Vagina (tissue), 2 donors: ENCODE measurements around the gene BHLHE41. TPM values are rescaled to one million over a fixed set of nuclear protein-coding genes. Genes with fewer than 3 reads are reported as not detected.
A peak's percentile ranks its signal among the peaks of the same experiment; 100 is the strongest.

ENCODE experiments used
- DNase-seq, 2 donors: peaks; one replicate each; pipeline ENCODE4 v3.0.0-alpha.2; 2017; ENCODE audit errors: extremely low spot score in 2 of 2
- H3K27ac ChIP-seq: fragments of 200-600 bp; sonication (generic); one replicate; pipeline ENCODE4 v1.5.1; 2019
- H3K27me3 ChIP-seq: fragments of 200-600 bp; sonication (generic); one replicate; pipeline ENCODE4 v1.5.1; 2019
- H3K36me3 ChIP-seq, 2 donors: fragments of 200-600 bp; sonication (generic); one replicate each; pipeline ENCODE4 v1.5.1; 2017 to 2019
- H3K4me1 ChIP-seq: fragments of 200-600 bp; sonication (generic); one replicate; pipeline ENCODE4 v1.5.1; 2019
- H3K4me3 ChIP-seq, 2 donors: fragments of 200-600 bp; sonication (generic); 1 replicate in 1 of 2; 2 replicates in 1 of 2; pipeline ENCODE4 v1.5.1; 2016 to 2019
- H3K9me3 ChIP-seq: fragments of 200-600 bp; sonication (generic); one replicate; pipeline ENCODE4 v1.5.1; 2019
- POLR2A ChIP-seq, 2 donors: fragments of 450-650 bp; IDR thresholded peaks; one replicate each; pipeline ENCODE4 v1.6.1; 2017; ENCODE audit warnings: antibody characterized with exemption in 2 of 2, mild to moderate bottlenecking in 2 of 2, moderate library complexity in 2 of 2
- POLR2AphosphoS5 ChIP-seq, 2 donors: sonication (generic); formaldehyde crosslinking; IDR thresholded peaks; one replicate each; pipeline ENCODE4 v1.9.0; 2017; ENCODE audit warnings: antibody characterized with exemption in 2 of 2, mild to moderate bottlenecking in 2 of 2, low read depth in 1 of 2; ENCODE audit not compliant: insufficient read depth in 1 of 2
- intact Hi-C: fragments of 100-400 bp; cut with DNase I; formaldehyde crosslinking; loops from one replicate; pipeline ENCODE4 v1.15.1; 2023
- total RNA-seq: library from RNA; depleted of rRNA; stranded (reverse); fragments of >200 nt; gene quantifications from one replicate; pipeline ENCODE4 v1.2.3, GENCODE V29; 2016
- TF ChIP-seq, protein P1 (sequence below), 3 experiments: fragments of 450-650 bp in 2 of 3; fragments of 200-600 bp in 1 of 3; sonication (generic) in 1 of 3; IDR thresholded peaks; one replicate each; pipeline ENCODE4 v1.5.1; 2017 to 2019; ENCODE audit warnings: antibody characterized with exemption in 3 of 3, mild to moderate bottlenecking in 2 of 3, moderate library complexity in 2 of 3

The BHLHE41 gene
- total RNA-seq, 1 donor from 2014 or later: 2.9 TPM

DNA sequence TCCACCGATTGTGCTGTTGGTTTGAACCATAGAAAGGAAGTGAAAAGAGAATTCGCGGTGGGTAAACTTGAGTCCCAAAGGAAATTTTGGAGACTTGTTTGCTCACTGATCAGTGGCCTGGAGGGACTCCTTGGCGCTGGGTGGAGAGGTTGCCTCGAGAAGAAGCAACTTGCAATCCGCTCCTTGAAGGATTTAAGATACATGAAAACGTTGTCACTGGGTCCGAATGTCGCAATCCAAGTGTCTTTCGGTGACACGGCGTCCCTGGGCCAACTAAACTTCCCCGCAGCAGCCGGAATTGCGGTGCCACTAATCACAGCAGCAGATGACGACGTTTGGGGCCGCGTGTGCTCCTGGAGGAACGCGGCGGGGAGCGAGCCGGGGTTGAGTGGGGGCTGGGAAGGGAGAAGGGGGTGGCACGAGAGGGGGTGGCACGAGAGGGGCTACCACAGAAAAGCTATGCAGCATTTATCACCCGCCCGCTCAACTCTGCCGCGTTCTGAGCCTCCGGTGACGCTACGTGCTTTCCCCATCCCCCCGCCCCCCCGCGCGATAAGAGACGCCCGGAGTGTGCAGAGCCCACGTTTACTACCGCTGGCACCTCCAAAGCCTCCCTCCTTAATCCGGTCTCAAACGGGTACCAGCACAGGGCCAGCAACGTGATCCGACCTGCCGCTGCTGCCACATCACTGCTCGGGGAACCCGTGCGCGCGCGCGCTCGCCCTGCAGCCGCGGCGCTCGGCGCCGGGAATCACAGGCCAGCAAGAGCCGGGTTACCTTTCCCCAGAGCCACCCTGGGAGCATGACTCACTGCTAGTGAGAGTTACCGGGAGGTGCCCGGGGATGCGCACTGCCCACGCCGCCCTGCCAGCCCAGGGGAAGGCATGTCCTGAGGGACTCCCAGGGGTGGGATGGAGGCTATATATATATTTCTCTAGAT is 833 bp upstream of the BHLHE41 start:
- Histone ChIP-seq H3K27ac (peak overlapping the region; percentile 94), H3K27me3 (no peaks in the 10 kb centered on the region), H3K4me3 (peak overlapping the region; percentile 70 to 72), H3K4me1 (peaks cover 29% of the 10 kb centered on the region), H3K9me3 (no peaks in the 10 kb centered on the region), H3K36me3 (no peaks in the 10 kb centered on the region)
- no peak for DNase-seq
- TF ChIP-seq POLR2A (IDR thresholded peaks at IDR 0.05): peak in 1 of 2 donors; percentile 43
- TF ChIP-seq POLR2AphosphoS5 (IDR thresholded peaks at IDR 0.05; ENCODE audit: insufficient read depth in 1 of 2, low read depth in 1 of 2): peak; percentile 18 to 77
- TF ChIP-seq, protein P1, sequence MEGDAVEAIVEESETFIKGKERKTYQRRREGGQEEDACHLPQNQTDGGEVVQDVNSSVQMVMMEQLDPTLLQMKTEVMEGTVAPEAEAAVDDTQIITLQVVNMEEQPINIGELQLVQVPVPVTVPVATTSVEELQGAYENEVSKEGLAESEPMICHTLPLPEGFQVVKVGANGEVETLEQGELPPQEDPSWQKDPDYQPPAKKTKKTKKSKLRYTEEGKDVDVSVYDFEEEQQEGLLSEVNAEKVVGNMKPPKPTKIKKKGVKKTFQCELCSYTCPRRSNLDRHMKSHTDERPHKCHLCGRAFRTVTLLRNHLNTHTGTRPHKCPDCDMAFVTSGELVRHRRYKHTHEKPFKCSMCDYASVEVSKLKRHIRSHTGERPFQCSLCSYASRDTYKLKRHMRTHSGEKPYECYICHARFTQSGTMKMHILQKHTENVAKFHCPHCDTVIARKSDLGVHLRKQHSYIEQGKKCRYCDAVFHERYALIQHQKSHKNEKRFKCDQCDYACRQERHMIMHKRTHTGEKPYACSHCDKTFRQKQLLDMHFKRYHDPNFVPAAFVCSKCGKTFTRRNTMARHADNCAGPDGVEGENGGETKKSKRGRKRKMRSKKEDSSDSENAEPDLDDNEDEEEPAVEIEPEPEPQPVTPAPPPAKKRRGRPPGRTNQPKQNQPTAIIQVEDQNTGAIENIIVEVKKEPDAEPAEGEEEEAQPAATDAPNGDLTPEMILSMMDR (IDR thresholded peaks at IDR 0.05): no peak
- intact Hi-C loops: loop anchor here (5.0 to 10.0 kb wide), 2 partner anchors 72 to 159 kb away; partner anchors contain the start of gene SSPN

GRCh38 chr12:26123482-26123980 is 1.3 kb downstream of the BHLHE41 start:
- Histone ChIP-seq H3K27me3 (no peaks in the 10 kb centered on the region), H3K4me3 (peak overlapping the region; percentile 70 to 72), H3K4me1 (peaks cover 29% of the 10 kb centered on the region), H3K36me3 (no peaks in the 10 kb centered on the region), H3K9me3 (no peaks in the 10 kb centered on the region), H3K27ac (peak overlapping the region; percentile 94)
- no peak for TF ChIP-seq POLR2A (IDR thresholded peaks at IDR 0.05)
- peak in 1 of 2 donors; percentile 15 for TF ChIP-seq POLR2AphosphoS5 (IDR thresholded peaks at IDR 0.05; ENCODE audit: insufficient read depth in 1 of 2, low read depth in 1 of 2)
- TF ChIP-seq, protein P1 (IDR thresholded peaks at IDR 0.05): no peak
- DNase-seq: no peak
- intact Hi-C loops: loop anchor here (10.0 kb wide), 1 partner anchor 161 kb away; no protein-coding TSS in a partner anchor

- no peak for DNase-seq
- intact Hi-C loops: loop anchor here (10.0 kb wide), 1 partner anchor 162 kb away; no protein-coding TSS in a partner anchor
- H3K4me1 ChIP-seq: peaks cover 25% of the 10 kb centered on the region
Observed at GRCh38 chr12:26122681-26123481, 2.0 kb downstream of the BHLHE41 start.

DNA sequence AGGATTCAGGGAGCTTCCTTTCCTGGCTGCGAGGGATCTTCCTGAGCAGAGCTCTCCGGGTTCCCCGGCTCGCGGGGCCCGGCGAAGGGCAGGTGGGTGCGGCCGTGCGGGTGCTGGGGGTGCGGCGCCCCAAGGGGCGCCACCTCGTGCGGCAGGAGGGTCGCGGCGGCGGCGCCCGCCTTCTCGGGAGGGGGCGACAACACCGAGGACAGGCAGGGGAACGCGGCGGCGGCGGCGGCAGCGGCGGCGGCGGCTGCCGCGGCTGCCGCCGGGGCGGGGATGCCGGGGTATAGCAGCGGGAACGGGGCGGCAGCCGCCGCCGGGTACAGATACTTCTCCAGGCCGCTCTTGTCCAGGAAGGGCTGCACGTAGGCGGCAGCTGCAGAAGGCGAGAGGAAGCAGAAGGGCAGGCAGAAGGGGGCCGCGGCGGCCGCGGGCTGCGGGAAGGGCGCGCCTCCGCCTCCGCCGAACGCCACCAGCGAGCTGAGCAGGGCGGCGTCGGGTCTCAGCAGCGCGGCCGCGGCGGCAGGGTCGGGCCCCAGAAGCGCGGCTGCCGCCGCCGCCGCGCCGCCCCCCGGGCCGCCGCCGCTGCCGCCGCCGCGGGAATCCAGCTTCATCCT is 2.7 kb downstream of the BHLHE41 start:
- H3K27me3 ChIP-seq: no peaks in the 10 kb centered on the region

More at GRCh38 chr12:26122681-26123481, 2.0 kb downstream of the BHLHE41 start:
- TF ChIP-seq POLR2AphosphoS5 (IDR thresholded peaks at IDR 0.05; ENCODE audit: insufficient read depth in 1 of 2, low read depth in 1 of 2) (peak; percentile 51 to 72), POLR2A (IDR thresholded peaks at IDR 0.05) (peak in 1 of 2 donors; percentile 30)
- TF ChIP-seq, protein P1 (IDR thresholded peaks at IDR 0.05): peak in 1 of 3 experiments; percentile 13
- H3K27ac ChIP-seq: peak overlapping the region; percentile 94
- H3K4me3 ChIP-seq: peak overlapping the region; percentile 70 to 72
- no peaks in the 10 kb centered on the region for H3K36me3 ChIP-seq
- H3K27me3 ChIP-seq: no peaks in the 10 kb centered on the region
- no peaks in the 10 kb centered on the region for H3K9me3 ChIP-seq

More for the DNA sequence above, 2.7 kb downstream of the BHLHE41 start:
- intact Hi-C loops: loop anchor here (10.0 kb wide), 1 partner anchor 163 kb away; no protein-coding TSS in a partner anchor
- Histone ChIP-seq H3K27ac (peak overlapping the region; percentile 94), H3K4me1 (peaks cover 21% of the 10 kb centered on the region), H3K36me3 (no peaks in the 10 kb centered on the region), H3K9me3 (no peaks in the 10 kb centered on the region), H3K4me3 (peak overlapping the region; percentile 70 to 72)
- DNase-seq: no peak
- no peak for TF ChIP-seq POLR2A (IDR thresholded peaks at IDR 0.05)
- TF ChIP-seq, protein P1 (IDR thresholded peaks at IDR 0.05): no peak
- TF ChIP-seq POLR2AphosphoS5 (IDR thresholded peaks at IDR 0.05; ENCODE audit: insufficient read depth in 1 of 2, low read depth in 1 of 2): no peak
